HG03354 (cell line): ENCODE measurements around the gene XPO4.
"Not testable (repeated sequence)": the region's sequence is repeated elsewhere in the genome, so short reads cannot be mapped to it uniquely, and the experiment has no call there.

Source experiments
- ATAC-seq: cut with Tn5 transposase; IDR thresholded peaks from one replicate; pipeline ENCODE4 v1.9.1; 2021; ENCODE audit warnings: mild to moderate bottlenecking; ENCODE audit not compliant: unreplicated experiment, poor library complexity, severe bottlenecking

The XPO4 gene

GRCh38 chr13:20894245-20894644 lies 8.3 kb downstream of the XPO4 start:
- no peak for ATAC-seq

- no peak for ATAC-seq
Observed at GRCh38 chr13:20891768-20892167, 10.8 kb downstream of the XPO4 start.

DNA sequence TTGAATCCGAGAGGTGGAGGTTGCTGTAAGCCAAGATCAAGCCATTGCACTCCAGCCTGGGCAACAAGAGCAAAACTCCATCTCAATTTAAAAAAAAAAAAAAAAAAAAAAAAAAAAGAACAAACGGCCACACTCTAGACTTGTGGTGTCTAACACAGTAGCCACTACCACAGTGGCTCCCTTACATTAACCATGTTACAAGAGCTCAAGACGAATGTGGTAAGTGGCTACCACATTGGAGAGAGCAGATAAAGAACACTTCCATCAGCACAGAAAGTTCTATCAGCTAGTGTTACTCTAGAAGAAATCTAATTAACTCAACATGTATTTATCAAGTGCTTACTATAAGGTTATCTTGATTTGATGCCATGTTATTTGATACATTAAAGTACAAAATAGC lies 11.5 kb downstream of the XPO4 start:
- ATAC-seq, result no peak

GRCh38 chr13:20890540-20890939 lies 12.0 kb downstream of the XPO4 start:
- not testable (repeated sequence) for ATAC-seq

- ATAC-seq, result no peak
Observed at GRCh38 chr13:20882206-20882605, 20.3 kb downstream of the XPO4 start.

DNA sequence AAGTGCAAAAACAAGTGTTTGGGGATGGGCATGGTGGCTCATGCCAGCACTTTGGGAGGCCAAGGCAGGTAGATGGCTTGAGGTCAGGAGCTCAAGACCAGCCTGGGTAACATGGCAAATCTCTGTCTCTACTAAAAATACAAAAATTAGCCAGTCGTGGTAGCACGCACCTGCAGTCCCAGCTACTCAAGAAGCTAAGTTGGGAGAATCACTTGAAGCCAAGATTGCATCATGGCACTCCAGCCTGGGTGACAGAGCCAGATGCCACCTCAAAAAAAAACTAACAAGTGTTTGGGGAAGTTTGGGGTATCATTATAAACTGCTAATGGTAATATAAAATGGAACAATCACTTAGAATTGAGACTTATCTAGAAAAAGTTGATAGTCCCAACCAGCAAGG lies 24.6 kb downstream of the XPO4 start:
- no peak for ATAC-seq

DNA sequence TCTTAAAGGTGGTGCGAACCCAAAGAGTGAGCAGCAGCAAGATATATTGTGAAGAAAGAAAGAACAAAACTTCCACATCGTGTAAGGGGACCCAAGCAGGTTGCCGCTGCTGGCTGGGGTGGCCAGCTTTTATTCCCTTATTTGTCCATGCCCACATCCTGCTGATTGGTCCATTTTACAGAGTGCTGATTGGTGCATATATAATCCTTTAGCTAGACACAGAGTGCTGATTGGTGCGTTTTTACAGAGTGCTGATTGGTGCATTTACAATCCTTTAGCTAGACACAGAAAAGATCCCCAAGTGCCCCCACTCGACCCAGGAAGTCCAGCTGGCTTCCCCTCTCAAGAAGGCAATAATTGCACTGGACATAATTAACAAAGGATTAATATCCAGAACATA lies 25.7 kb downstream of the XPO4 start:
- ATAC-seq, result not testable (repeated sequence)

GRCh38 chr13:20874439-20874838 lies 28.1 kb downstream of the XPO4 start:
- ATAC-seq, result not testable (repeated sequence)

GRCh38 chr13:20873348-20873747 lies 29.2 kb downstream of the XPO4 start:
- no peak for ATAC-seq

DNA sequence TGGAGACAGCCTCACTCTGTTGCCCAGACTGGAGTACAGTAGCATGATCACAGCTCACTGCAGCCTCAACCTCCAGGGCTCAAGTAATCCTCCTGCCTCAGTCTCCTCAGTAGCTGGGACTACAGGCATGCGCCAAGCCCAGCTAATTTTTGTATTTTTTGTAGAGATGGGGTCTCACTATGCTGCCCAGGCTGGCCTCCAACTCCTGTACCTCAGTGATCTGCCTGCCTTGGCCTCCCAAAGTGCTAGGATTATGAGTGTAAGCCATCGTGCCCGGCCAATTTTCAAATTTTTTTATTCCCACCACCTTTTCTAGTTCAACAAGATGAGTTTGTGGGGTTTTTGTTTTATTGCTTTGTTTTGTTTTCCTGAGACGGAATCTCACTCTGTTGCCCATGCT lies 31.7 kb downstream of the XPO4 start:
- ATAC-seq, result no peak

DNA sequence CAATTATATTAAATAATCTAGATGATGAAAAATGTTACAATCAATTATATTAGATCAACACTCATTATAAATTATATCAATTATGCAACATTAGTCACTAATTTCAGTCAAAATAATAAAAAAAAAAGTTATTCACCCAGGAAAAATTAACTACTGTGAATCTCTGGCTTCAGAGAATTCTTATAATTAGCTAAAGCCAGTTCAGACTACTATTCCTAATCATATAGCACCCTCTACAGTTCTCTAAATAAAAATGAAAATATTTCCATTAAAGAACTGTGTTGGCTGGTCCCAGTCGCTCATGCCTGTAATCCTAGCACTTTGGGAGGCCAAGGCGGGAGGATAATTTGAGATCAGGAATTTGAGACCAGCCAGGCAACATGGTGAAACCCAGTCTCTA lies 33.0 kb downstream of the XPO4 start:
- no peak for ATAC-seq

DNA sequence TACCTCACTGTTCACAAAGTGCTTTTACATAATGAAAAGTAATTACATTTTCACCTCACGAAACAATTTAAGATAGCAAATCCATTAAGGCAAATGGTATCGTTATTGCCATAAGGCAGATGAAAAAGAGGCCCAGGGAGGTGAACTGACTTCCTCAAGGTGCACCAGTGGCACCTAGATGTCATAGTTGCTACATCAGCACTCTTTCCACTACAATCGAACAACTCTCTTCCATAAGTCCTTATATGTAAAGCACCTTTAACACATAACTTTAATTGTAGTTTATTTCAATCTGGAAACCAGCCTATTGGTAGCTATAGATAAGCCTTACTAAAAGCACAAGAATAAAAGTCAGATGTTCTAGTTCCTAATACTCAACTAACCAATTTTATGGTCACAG lies 35.1 kb downstream of the XPO4 start:
- no peak for ATAC-seq

DNA sequence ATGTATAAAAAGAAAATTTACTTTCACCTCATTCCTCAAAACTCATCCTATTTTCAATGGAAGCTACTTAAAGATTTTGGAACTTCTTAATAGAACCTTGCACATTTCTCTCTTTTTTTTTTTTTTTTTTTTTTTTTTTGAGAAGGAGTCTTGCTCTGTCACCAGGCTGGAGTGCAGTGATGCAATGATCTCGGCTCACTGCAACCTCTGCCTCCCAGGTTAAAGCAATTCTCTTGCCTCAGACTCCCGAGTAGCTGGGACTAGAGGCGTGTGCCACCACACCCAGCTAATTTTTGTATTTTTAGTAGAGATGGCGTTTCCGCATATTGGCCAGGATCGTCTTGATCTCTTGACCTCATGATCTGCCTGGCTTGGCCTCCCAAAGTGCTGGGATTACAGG lies 40.9 kb downstream of the XPO4 start:
- not testable (repeated sequence) for ATAC-seq

DNA sequence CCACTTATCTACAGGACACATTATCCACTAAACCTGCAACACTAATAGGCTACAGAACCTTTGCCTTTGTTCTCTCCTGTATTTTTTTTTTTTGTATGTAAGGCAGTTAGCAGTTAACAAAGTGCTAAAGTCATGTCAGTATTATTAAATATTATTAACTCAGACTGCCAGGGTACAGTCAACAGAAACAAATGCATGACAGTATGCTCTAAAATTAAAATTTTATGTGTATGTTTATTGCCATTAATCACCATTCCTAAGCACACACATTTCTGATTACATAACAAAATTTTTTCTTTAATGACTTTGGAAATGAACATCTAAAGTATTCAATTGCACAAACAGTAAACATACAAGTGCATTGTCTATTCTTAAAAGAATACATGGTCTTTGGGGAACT lies 41.7 kb downstream of the XPO4 start:
- no peak for ATAC-seq

GRCh38 chr13:20856650-20857049 lies 45.9 kb downstream of the XPO4 start:
- no peak for ATAC-seq

GRCh38 chr13:20851844-20852402 lies 50.6 kb downstream of the XPO4 start:
- ATAC-seq, result no peak

DNA sequence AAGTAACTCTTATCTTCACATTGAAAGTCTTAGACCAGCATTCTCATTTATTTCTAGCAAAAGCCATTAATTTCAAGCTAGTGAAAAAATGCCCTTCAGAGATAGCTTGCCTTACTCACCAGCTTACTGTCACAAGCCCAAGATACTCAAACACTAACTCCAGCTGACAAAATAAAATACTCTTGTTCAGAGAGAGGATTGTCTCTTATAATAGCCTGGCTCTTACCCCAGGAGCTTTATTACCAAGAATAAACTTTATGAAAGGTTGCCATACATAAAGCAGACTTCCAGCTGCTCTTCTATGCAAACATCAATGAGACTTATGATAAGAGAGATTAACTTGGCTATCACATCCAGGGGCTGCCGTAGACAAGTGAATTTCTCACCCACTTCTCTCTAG lies 53.6 kb downstream of the XPO4 start:
- no peak for ATAC-seq

GRCh38 chr13:20848203-20848602 lies 54.3 kb downstream of the XPO4 start:
- no peak for ATAC-seq

GRCh38 chr13:20847296-20847695 lies 55.2 kb downstream of the XPO4 start:
- no peak for ATAC-seq

DNA sequence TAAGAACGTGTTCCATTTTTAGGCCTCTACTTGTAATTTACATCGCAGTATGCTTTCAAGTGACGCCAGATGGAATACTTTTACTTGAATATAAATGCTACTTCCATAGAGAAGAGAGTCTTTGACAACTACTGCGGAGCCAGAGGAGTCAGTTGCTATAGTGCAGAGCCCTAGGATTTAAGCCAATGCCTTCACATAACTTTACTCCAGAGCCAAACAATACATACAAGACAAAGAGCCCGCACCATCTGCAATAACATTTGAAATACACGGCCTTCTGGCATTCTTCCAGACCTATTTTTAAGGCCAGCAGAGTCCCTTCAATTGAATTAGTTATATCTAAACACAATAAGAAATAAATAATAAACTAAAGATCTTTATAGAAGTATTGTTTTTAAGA lies 59.4 kb downstream of the XPO4 start:
- ATAC-seq, result no peak

DNA sequence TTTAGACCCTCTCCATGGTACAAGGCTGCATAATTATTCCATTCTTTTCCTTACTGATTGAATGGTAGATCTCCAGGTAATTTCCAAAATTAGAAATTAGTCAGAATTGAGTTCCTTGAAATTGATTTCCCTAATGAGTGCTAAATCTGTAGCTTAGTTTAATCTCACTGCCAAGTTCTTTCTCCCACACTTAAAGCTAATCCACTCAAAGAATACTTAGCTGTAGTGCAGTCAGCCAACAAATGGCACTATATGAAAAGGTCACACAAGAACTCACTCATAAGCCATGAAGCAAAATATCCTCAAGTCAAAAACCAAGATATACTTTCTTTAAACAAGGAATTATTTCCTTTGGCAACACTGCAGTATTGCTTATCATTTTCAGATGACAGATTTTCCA lies 62.0 kb downstream of the XPO4 start:
- ATAC-seq, result no peak

- ATAC-seq, result no peak
Observed at GRCh38 chr13:20833900-20834679, 68.5 kb downstream of the XPO4 start.
